GM12865 (cell line): Measurements from ENCODE around the gene TWF2.

Experiments
- DNase-seq: peaks from one replicate; pipeline ENCODE4 v3.0.0; 2010; ENCODE audit warnings: low read depth
- H3K4me3 ChIP-seq: 2 replicates; pipeline ENCODE4 v1.5.1; 2011; ENCODE audit warnings: mild to moderate bottlenecking, low read depth, low read length, control low read depth
- TF ChIP-seq, protein P1 (sequence below): IDR thresholded peaks from 2 replicates; pipeline ENCODE4 v1.5.1; 2011; ENCODE audit warnings: low read length, control low read depth, low read depth, inconsistent platforms; ENCODE audit not compliant: insufficient read depth; ENCODE audit errors: missing control alignments

Gene TWF2

DNA sequence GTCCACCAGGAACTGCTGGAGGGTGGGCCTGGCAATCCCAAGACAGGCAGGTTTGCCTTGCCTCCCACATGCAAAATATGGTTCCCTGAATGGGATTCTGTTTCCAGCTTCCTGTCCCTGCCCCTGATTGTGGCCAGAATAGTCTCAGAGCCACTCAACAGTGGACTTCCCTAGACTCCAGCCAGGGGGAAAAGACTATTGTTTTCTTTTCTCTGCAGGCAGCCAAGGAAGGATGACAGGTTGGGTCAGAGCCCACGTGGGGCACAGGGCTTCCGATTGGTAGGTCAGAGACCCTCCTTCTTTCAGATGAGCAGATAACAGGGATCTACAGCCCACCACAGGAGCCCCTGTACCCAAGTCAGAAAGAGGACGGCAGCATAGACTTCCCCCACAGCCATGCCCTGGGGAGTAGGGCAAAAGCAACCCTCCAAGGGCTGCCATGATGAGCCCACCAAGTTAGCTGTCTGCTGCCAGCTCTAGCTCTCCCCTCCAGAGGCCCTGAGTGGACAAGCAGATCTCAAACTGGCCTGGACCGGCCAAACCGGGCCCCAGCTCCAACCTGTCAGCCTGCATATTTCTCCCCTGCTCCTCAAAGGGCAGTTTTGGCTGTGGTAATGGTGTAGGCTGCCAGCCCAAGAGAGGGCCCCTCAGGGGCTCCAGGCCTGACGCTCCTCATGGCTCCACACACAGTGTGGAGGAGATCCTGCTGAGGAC, 19.9 kb downstream of the TWF2 start:
- DNase-seq: no peak
- TF ChIP-seq, protein P1, sequence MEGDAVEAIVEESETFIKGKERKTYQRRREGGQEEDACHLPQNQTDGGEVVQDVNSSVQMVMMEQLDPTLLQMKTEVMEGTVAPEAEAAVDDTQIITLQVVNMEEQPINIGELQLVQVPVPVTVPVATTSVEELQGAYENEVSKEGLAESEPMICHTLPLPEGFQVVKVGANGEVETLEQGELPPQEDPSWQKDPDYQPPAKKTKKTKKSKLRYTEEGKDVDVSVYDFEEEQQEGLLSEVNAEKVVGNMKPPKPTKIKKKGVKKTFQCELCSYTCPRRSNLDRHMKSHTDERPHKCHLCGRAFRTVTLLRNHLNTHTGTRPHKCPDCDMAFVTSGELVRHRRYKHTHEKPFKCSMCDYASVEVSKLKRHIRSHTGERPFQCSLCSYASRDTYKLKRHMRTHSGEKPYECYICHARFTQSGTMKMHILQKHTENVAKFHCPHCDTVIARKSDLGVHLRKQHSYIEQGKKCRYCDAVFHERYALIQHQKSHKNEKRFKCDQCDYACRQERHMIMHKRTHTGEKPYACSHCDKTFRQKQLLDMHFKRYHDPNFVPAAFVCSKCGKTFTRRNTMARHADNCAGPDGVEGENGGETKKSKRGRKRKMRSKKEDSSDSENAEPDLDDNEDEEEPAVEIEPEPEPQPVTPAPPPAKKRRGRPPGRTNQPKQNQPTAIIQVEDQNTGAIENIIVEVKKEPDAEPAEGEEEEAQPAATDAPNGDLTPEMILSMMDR: no peak
- no peak overlapping the region for H3K4me3 ChIP-seq

DNA sequence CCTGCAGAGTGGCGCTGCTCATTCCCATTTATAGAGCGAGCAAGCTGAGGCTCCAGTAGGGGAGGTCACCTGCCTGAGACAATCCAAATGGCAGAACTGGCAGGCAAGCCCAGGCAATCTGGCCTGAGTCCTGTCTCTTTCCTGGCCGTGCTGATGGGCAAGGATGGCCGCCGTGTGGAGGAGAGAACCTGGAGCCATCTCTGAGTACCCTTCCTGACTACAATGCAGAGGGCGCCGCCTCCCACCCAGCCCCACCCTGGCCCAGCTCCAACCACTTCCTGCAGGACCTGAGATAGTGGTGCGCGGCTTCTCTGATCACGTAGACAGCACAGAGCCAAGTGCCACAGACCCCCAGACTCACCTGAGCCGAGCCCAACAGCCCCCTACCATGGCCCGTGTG, 20.5 kb downstream of the TWF2 start:
- no peak for DNase-seq
- H3K4me3 ChIP-seq: no peak overlapping the region
- TF ChIP-seq, protein P1: no peak

DNA sequence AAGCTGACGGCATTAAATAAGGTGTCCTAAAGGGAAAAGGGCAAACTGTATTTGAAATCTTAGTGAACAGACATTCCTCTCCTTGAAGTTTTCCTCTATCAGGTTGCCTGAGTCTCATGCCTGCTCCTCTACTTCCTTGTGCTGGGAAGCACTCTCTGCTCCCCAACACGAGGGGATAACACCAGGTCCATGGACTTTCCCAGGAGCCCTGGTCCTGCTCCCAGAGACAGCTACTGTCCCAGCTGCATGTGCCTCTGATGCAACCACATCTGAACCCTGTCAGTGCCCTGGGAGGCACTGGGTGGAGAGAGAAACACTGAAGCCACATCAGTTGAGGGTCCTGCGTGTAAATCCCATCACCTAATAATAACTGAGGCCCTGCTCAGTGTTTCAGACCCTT, 20.9 kb downstream of the TWF2 start:
- TF ChIP-seq, protein P1: no peak
- no peak overlapping the region for H3K4me3 ChIP-seq
- DNase-seq: no peak

DNA sequence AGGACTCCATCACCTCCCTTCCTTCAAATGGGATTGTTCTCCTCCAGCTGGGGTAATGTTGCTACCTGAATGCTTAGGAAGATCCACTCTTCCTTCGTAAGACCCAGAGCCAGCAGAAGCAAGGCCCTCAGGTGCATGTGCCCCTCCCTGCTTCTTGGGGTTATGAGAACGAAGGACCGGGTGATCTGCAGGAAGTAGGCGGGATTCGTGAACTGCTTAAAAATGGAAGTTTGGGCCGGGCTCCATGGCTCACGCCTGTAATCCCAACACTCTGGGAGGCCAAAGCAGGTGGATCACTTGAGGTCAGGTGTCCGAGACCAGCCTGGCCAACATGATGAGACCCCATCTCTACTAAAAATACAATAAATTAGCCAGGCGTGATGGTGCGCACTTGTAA, 21.6 kb downstream of the TWF2 start:
- TF ChIP-seq, protein P1: no peak
- DNase-seq: no peak
- H3K4me3 ChIP-seq: no peak overlapping the region

DNA sequence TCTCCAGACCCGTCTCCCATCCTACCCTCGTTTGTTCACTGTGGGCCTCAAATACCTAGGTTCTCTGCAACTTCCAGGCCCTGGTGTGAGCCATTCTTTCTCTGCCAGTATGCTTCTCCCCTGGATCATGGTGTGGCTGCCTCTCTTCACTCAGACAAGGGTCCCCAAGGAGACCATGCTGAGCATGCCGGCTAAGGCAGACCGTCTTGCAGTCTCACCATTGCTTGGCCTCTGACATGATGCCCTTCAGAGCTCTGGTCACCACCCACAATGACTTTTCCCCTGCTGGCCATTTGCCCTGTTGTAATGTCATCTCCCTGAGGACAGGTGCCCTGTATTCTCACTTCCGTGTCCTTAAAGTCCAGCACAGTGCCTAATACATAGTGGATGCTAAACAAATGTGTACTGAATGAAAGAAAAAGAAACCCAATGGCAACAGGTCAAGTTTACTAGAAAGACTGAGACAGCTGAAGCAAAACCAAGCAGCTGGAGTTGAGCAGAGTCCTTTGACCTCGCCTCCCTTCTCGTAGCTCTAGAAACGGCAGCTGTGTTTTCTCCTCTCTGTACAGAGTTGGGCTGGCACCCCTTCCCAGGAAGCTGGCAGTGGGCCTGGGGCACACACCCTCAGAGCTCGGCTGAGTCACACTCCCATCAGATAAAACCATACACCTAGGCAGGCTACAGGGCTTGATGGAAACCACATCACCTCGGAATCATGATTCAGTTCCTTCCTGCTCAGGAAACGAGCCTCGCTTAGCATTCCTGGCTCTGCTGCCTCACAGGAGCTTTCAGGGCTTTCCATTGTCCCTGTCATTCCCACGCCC, 22.2 kb downstream of the TWF2 start:
- TF ChIP-seq, protein P1: no peak
- H3K4me3 ChIP-seq: no peak overlapping the region
- DNase-seq: no peak

DNA sequence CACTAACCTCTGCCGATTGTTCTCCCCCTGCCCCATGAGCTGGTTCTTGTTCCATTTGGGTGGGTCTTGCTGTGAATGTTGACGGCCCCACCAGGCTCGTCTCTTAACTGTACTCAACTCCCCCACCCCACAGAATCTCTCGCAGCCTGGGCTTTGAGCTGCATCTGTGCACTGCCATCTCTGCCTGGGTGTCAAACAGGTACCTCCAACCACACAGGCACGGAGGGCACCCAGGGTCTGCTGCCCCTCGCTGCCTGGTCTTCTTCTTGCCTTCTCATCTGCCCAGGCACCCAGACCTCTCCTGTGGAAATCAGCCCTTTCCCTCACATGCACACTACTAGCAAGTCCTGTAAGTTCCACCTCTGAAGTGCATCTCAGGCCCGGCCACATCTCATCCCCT, 23.6 kb downstream of the TWF2 start:
- H3K4me3 ChIP-seq: no peak overlapping the region
- no peak for DNase-seq
- TF ChIP-seq, protein P1: no peak
